Endothelial cell (in vitro differentiated cells): ENCODE results near the gene TRPM1. TPM values are rescaled to one million over a fixed set of nuclear protein-coding genes. Genes with fewer than 3 reads are reported as not detected.

ENCODE experiments used
- DNase-seq: peaks from one replicate; pipeline ENCODE4 v3.0.0; 2021; ENCODE audit warnings: low spot score
- H3K27ac Mint-ChIP-seq: one replicate; pipeline ENCODE4 v1.8.0; 2021; ENCODE audit warnings: mixed read lengths, inconsistent platforms; ENCODE audit not compliant: unreplicated experiment
- H3K27me3 Mint-ChIP-seq: one replicate; pipeline ENCODE4 v1.8.0; 2021; ENCODE audit warnings: mild to moderate bottlenecking, moderate library complexity, mixed read lengths, inconsistent platforms; ENCODE audit not compliant: unreplicated experiment
- H3K36me3 Mint-ChIP-seq: one replicate; pipeline ENCODE4 v1.8.0; 2021; ENCODE audit warnings: mild to moderate bottlenecking, low read depth, mixed read lengths, inconsistent platforms; ENCODE audit not compliant: unreplicated experiment
- H3K4me1 Mint-ChIP-seq: one replicate; pipeline ENCODE4 v1.8.0; 2021; ENCODE audit warnings: mild to moderate bottlenecking, mixed read lengths, inconsistent platforms; ENCODE audit not compliant: unreplicated experiment
- H3K4me3 Mint-ChIP-seq: one replicate; pipeline ENCODE4 v1.8.0; 2021; ENCODE audit warnings: mild to moderate bottlenecking, mixed read lengths, inconsistent platforms; ENCODE audit not compliant: unreplicated experiment
- H3K9me3 Mint-ChIP-seq: one replicate; pipeline ENCODE4 v1.8.0; 2021; ENCODE audit warnings: mixed read lengths, inconsistent platforms; ENCODE audit not compliant: unreplicated experiment
- CTCF ChIP-seq: fragments of 200-600 bp; sonication (generic); IDR thresholded peaks from one replicate; pipeline ENCODE4 v1.5.0; 2021; ENCODE audit warnings: antibody characterized with exemption; ENCODE audit not compliant: unreplicated experiment
- total RNA-seq: library from RNA; stranded (reverse); fragmentation: NEBNext Ultra II Directional; extraction: Animal tissue kit (Norgen Biotek cat#: 25700); gene quantifications from one replicate; pipeline ENCODE4 v1.2.1, GENCODE V29; 2021; ENCODE audit not compliant: unreplicated experiment

TRPM1 gene
- total RNA-seq, 1 donor from 2014 or later: not detected

DNA sequence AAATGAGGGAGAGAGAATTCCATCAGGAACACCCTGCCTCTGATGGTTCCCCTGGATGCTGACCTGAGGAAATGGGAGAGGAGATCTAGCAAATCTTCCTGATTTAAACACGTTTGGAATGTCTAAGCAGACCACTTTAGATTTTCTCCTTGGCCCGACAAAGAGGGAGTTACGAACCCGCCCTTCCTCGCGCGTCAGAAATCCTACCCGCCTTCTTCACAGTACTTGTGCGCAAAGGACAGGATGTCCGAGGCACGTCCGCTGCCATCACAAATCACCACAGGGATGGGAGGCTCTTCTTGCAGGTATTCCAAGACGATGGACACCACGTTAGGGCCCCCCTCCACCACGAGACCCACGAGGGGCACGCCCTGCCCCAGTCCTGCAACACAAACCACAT lies 38.6 kb downstream of the TRPM1 start:
- H3K27me3 Mint-ChIP-seq: peaks cover 8% of the 10 kb centered on the region
- no peak overlapping the region for H3K27ac Mint-ChIP-seq
- no peak for DNase-seq
- H3K36me3 Mint-ChIP-seq: no peaks in the 10 kb centered on the region
- H3K4me3 Mint-ChIP-seq: no peak overlapping the region
- no peaks in the 10 kb centered on the region for H3K9me3 Mint-ChIP-seq
- H3K4me1 Mint-ChIP-seq: peaks cover 4% of the 10 kb centered on the region
- TF ChIP-seq CTCF: no peak

GRCh38 chr15:31062310-31062847 lies 39.1 kb downstream of the TRPM1 start:
- H3K4me1 Mint-ChIP-seq: peaks cover 4% of the 10 kb centered on the region
- peaks cover 8% of the 10 kb centered on the region for H3K27me3 Mint-ChIP-seq
- no peak for DNase-seq
- H3K36me3 Mint-ChIP-seq: no peaks in the 10 kb centered on the region
- TF ChIP-seq CTCF: no peak
- H3K9me3 Mint-ChIP-seq: no peaks in the 10 kb centered on the region
- no peak overlapping the region for H3K27ac Mint-ChIP-seq
- no peak overlapping the region for H3K4me3 Mint-ChIP-seq

DNA sequence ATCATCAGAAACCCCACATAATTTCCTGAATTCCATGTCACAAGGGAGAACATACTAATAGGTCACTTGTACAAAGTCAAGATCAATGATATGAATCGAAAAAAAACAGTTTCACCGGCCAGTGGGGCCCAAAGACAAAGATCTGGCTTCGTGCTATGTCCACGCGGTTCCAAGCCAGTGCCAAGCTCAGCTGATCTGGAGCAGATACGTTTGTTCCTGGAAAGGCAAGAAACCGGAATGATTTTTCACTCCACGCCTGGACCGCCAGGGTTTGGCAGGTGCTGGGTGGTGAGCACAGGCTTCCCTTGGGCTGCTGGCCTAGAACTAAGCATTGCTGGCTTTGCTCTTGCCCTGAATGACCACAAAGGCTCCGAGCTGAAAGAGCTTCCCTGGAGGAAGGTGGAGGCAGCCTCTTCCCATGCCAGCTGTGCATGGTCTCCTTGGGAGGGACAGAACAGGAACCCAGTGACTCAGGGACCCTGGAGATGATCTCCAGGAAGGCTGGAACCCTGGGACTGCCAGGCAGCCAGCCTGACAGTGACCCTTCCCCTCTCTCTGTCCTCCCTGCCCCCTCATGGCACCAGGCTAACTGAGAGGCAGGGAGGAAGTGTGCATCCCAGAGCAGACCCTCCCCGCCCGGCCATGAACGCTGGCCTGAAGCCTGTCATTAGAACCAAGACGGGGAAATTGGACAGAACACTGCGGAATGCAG lies 40.9 kb downstream of the TRPM1 start:
- H3K9me3 Mint-ChIP-seq: no peaks in the 10 kb centered on the region
- H3K27ac Mint-ChIP-seq: no peak overlapping the region
- H3K4me1 Mint-ChIP-seq: peaks cover 4% of the 10 kb centered on the region
- no peak overlapping the region for H3K4me3 Mint-ChIP-seq
- H3K36me3 Mint-ChIP-seq: no peaks in the 10 kb centered on the region
- no peak for TF ChIP-seq CTCF
- no peak for DNase-seq
- H3K27me3 Mint-ChIP-seq: peaks cover 7% of the 10 kb centered on the region

- Mint-ChIP-seq H3K9me3 (no peaks in the 10 kb centered on the region), H3K4me3 (no peak overlapping the region), H3K27ac (no peak overlapping the region), H3K4me1 (no peaks in the 10 kb centered on the region), H3K36me3 (no peaks in the 10 kb centered on the region), H3K27me3 (peaks cover 7% of the 10 kb centered on the region)
- TF ChIP-seq CTCF: no peak
- DNase-seq: no peak
These were observed 43.1 kb downstream of the TRPM1 start for GRCh38 chr15:31058236-31058962.
